Parathyroid adenoma (tissue), 2 donors: ENCODE data around the gene BRPF3.

Source experiments
- H2AFZ ChIP-seq: fragments of 300-600 bp; sonication (generic); one replicate; pipeline ENCODE4 v1.7.0; 2017; ENCODE audit warnings: antibody characterized with exemption, mild to moderate bottlenecking
- H3K27ac ChIP-seq: fragments of 300-600 bp; sonication (generic); one replicate; pipeline ENCODE4 v1.7.0; 2017
- H3K27me3 ChIP-seq: fragments of 300-600 bp; sonication (generic); one replicate; pipeline ENCODE4 v1.7.0; 2017; ENCODE audit warnings: low read length; ENCODE audit not compliant: control insufficient read depth, insufficient read depth
- H3K36me3 ChIP-seq: fragments of 300-600 bp; sonication (generic); one replicate; pipeline ENCODE4 v1.7.0; 2017; ENCODE audit warnings: low read length; ENCODE audit not compliant: control insufficient read depth, insufficient read depth
- H3K4me1 ChIP-seq: fragments of 300-600 bp; sonication (generic); one replicate; pipeline ENCODE4 v1.7.0; 2017; ENCODE audit warnings: control low read depth
- H3K4me2 ChIP-seq: fragments of 300-600 bp; sonication (generic); one replicate; pipeline ENCODE4 v1.7.0; 2017; ENCODE audit warnings: low read length
- H3K4me3 ChIP-seq: fragments of 300-600 bp; sonication (generic); one replicate; pipeline ENCODE4 v1.7.0; 2017; ENCODE audit warnings: low read depth, low read length
- H3K79me2 ChIP-seq: fragments of 300-600 bp; sonication (generic); one replicate; pipeline ENCODE4 v1.7.0; 2017; ENCODE audit warnings: control low read depth
- H3K9ac ChIP-seq: fragments of 300-600 bp; sonication (generic); one replicate; pipeline ENCODE4 v1.7.0; 2017; ENCODE audit warnings: mild to moderate bottlenecking
- H3K9me3 ChIP-seq: fragments of 300-600 bp; sonication (generic); one replicate; pipeline ENCODE4 v1.7.0; 2017; ENCODE audit warnings: low read length; ENCODE audit not compliant: control insufficient read depth
- TF ChIP-seq, protein P1 (sequence below): fragments of 300-600 bp; sonication (generic); IDR thresholded peaks from one replicate; pipeline ENCODE4 v1.7.0; 2017; ENCODE audit warnings: antibody characterized with exemption, mild to moderate bottlenecking
- donor health status: primary hyperparathyroidism.

Gene BRPF3

GRCh38 chr6:36241728-36242127 lies 45.2 kb downstream of the BRPF3 start:
- no peak overlapping the region for H3K4me2 ChIP-seq
- H3K79me2 ChIP-seq = no peaks in the 10 kb centered on the region
- TF ChIP-seq, protein P1, sequence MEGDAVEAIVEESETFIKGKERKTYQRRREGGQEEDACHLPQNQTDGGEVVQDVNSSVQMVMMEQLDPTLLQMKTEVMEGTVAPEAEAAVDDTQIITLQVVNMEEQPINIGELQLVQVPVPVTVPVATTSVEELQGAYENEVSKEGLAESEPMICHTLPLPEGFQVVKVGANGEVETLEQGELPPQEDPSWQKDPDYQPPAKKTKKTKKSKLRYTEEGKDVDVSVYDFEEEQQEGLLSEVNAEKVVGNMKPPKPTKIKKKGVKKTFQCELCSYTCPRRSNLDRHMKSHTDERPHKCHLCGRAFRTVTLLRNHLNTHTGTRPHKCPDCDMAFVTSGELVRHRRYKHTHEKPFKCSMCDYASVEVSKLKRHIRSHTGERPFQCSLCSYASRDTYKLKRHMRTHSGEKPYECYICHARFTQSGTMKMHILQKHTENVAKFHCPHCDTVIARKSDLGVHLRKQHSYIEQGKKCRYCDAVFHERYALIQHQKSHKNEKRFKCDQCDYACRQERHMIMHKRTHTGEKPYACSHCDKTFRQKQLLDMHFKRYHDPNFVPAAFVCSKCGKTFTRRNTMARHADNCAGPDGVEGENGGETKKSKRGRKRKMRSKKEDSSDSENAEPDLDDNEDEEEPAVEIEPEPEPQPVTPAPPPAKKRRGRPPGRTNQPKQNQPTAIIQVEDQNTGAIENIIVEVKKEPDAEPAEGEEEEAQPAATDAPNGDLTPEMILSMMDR = no peak
- H3K9ac ChIP-seq = no peak overlapping the region
- H3K27me3 ChIP-seq = no peaks in the 10 kb centered on the region
- H2AFZ ChIP-seq = no peak overlapping the region
- H3K27ac ChIP-seq = no peak overlapping the region
- no peaks in the 10 kb centered on the region for H3K36me3 ChIP-seq
- no peaks in the 10 kb centered on the region for H3K4me1 ChIP-seq
- H3K9me3 ChIP-seq = no peaks in the 10 kb centered on the region
- H3K4me3 ChIP-seq = no peak overlapping the region

GRCh38 chr6:36242161-36242560 lies 45.6 kb downstream of the BRPF3 start:
- Histone ChIP-seq H2AFZ (no peak overlapping the region), H3K36me3 (no peaks in the 10 kb centered on the region), H3K9me3 (no peaks in the 10 kb centered on the region), H3K9ac (no peak overlapping the region), H3K79me2 (no peaks in the 10 kb centered on the region), H3K4me1 (no peaks in the 10 kb centered on the region), H3K27me3 (no peaks in the 10 kb centered on the region), H3K4me2 (no peak overlapping the region), H3K27ac (no peak overlapping the region), H3K4me3 (no peak overlapping the region)
- TF ChIP-seq, protein P1 = no peak

DNA sequence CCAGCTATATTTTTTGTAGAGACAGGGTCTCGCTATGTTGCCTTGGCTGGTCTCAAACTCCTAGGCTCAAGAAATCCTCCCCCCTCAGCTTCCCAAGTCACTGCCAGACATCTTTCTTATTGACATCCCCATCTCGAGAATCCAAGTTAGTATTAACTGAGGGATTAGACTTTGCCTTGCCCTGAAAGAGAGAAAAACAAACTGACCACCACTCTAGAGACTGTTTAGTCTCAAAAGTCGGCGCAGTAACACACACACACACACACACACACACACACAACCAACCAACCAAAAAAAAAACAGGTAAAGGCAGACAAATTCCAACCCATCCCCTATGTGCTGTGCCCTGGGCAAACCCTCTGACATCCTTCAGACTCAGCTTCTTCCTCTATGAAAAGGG lies 46.1 kb downstream of the BRPF3 start:
- Histone ChIP-seq H3K27ac (no peak overlapping the region), H3K9ac (no peak overlapping the region), H2AFZ (no peak overlapping the region), H3K4me3 (no peak overlapping the region), H3K9me3 (no peaks in the 10 kb centered on the region), H3K79me2 (no peaks in the 10 kb centered on the region), H3K4me2 (no peak overlapping the region), H3K36me3 (no peaks in the 10 kb centered on the region), H3K27me3 (no peaks in the 10 kb centered on the region), H3K4me1 (no peaks in the 10 kb centered on the region)
- TF ChIP-seq, protein P1 = no peak

GRCh38 chr6:36243562-36244212 lies 47.1 kb downstream of the BRPF3 start:
- H3K9me3 ChIP-seq = no peaks in the 10 kb centered on the region
- no peaks in the 10 kb centered on the region for H3K27me3 ChIP-seq
- TF ChIP-seq, protein P1 = no peak
- no peaks in the 10 kb centered on the region for H3K79me2 ChIP-seq
- no peak overlapping the region for H2AFZ ChIP-seq
- no peaks in the 10 kb centered on the region for H3K4me1 ChIP-seq
- H3K36me3 ChIP-seq = no peaks in the 10 kb centered on the region
- no peak overlapping the region for H3K9ac ChIP-seq
- no peak overlapping the region for H3K4me3 ChIP-seq
- no peak overlapping the region for H3K4me2 ChIP-seq
- no peak overlapping the region for H3K27ac ChIP-seq

DNA sequence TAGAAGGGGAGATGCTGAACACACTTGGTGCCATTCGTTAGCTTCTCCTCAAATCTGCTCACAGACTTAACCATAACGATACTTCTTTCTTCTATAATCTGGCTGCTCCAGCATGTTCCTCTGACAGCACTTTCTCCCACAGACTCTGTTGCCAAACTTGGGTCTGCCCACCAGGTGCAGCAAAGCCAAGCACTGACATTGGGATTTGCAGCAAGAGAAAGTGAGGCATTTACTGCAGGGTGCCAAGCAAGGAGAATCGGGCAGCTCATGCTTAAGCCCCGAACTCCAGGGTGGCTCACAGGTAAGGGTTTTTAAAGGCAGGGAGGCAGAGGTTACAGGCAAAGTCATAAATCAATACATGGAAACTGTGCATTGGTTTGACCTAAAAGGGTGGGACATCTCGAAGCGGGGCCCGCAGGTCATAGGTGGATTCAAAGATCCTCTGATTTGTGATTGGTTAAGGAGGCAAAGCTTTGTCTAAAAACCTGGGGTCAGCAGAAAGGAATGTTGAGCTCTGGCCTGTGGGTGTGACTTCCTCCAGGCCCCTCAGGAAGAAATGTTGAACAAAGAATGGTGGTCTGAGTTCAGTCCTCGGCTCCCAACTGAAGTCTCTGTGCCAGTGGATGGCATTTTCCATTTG lies 48.2 kb downstream of the BRPF3 start:
- H3K36me3 ChIP-seq = no peaks in the 10 kb centered on the region
- H3K79me2 ChIP-seq = no peaks in the 10 kb centered on the region
- H3K27ac ChIP-seq = no peak overlapping the region
- no peaks in the 10 kb centered on the region for H3K27me3 ChIP-seq
- H3K4me3 ChIP-seq = no peak overlapping the region
- no peaks in the 10 kb centered on the region for H3K4me1 ChIP-seq
- H3K9ac ChIP-seq = no peak overlapping the region
- H3K4me2 ChIP-seq = no peak overlapping the region
- no peaks in the 10 kb centered on the region for H3K9me3 ChIP-seq
- H2AFZ ChIP-seq = no peak overlapping the region
- TF ChIP-seq, protein P1 = no peak
